Stimulated activated CD4-positive, alpha-beta T cell treated with anti-CD3 and anti-CD28 coated beads, Interleukin-12 subunit alpha, Interleukin-12 subunit beta, amount 100 ng/mL, for 48 hours (primary cell): ENCODE results near the gene CSK.

Experiments used
- DNase-seq, 3 donors: peaks; one replicate each; pipeline ENCODE4 v3.0.0-alpha.2; 2020; ENCODE audit warnings: low read depth in 2 of 3, low spot score in 1 of 3

CSK gene

DNA sequence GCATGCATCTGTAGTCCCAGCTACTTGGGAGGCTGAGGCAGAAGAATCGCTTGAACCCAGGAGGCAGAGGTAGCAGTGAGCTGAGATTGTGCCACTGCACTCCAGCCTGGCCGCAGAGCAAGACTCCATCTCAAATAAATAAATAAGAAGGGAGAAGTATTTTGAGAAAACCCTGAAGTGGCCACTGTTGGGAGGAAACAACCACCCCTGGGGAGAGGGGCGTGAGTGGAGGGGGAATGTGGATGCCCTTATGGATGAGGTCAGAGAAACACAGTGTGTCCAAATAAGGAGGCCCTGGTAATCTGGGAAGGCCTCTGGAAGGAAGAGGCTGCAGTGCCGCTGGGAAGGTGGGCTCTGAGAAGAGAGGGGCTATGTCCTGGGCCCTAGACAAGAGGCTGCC, 40.4 kb downstream of the CSK start:
- no peak for DNase-seq

GRCh38 chr15:74823324-74823723, 41.4 kb downstream of the CSK start:
- DNase-seq, result no peak

- no peak for DNase-seq
Observed at GRCh38 chr15:74824976-74825375, 43.1 kb downstream of the CSK start.

GRCh38 chr15:74825866-74826265, 44.0 kb downstream of the CSK start:
- no peak for DNase-seq

- peak in 1 of 3 donors; percentile 35 for DNase-seq
Observed at GRCh38 chr15:74826364-74826819, 44.5 kb downstream of the CSK start, which contains the start of gene CPLX3. TSS of gene CPLX3 (plus strand) at chr15:74826627. CDS start at chr15:74826704, 77 bp downstream.

- no peak for DNase-seq
Observed at GRCh38 chr15:74826921-74827320, 45.0 kb downstream of the CSK start.

- DNase-seq, result no peak
Observed at GRCh38 chr15:74827614-74828013, 45.7 kb downstream of the CSK start.

- DNase-seq, result no peak
Observed at GRCh38 chr15:74828835-74829234, 47.0 kb downstream of the CSK start.

GRCh38 chr15:74829486-74829885, 47.6 kb downstream of the CSK start:
- DNase-seq, result no peak

GRCh38 chr15:74829991-74830390, 48.1 kb downstream of the CSK start:
- no peak for DNase-seq

DNA sequence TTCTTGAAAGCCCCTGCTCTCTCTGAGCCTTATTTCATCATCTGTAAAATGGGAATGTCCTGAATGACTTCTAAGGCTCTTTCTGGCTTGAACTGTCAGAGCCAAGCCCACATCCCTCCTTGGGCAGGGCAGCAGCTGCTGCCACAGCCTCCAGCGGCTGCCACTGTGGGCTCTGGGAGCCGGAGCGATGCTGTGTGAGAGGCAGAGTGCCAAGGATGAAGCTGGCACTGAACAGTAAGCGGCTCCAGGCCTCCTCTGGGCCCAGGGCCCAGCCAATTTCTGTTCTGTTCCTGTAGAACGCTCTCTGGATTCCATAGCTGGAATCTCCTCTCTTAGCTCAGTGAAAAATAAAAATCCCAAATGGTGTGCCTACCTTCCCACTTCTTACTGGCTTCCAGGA, 49.0 kb downstream of the CSK start:
- no peak for DNase-seq

GRCh38 chr15:74831813-74832495, 50.1 kb downstream of the CSK start:
- DNase-seq, result no peak

- no peak for DNase-seq
Observed at GRCh38 chr15:74832826-74833225, 50.9 kb downstream of the CSK start.

- no peak for DNase-seq
Observed at GRCh38 chr15:74833376-74834107, 51.7 kb downstream of the CSK start.

DNA sequence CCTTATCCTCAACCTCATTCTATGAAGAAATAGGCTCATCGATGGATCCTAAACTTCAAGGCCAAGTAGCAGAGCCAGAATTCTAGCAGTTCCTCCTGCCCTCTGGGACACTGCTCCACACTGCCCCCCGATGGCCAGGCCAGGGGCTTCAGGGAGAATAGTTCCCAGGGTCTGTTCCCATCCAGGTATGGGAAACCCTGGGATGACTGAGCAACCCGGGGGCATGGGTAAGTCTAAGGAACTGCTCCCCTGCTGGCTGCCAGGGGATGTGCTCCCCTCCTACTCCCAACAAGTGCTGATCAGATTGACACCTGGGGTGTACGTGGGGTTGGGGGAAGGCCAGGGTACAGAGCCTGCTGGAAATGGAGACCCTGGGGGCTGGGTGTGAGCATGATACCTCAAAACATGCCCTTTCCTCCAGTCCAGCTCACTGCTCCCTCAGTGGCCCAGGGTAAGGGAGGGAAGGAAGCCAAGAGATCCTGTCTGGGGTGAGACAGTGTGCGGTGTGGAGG, 53.5 kb downstream of the CSK start:
- peak; percentile 31 to 51 (median 45) for DNase-seq

GRCh38 chr15:74836846-74837245, 55.0 kb downstream of the CSK start:
- no peak for DNase-seq

- no peak for DNase-seq
Observed at GRCh38 chr15:74837482-74838136, 55.7 kb downstream of the CSK start.

- DNase-seq, result no peak
Observed at GRCh38 chr15:74838137-74838516, 56.2 kb downstream of the CSK start.

DNA sequence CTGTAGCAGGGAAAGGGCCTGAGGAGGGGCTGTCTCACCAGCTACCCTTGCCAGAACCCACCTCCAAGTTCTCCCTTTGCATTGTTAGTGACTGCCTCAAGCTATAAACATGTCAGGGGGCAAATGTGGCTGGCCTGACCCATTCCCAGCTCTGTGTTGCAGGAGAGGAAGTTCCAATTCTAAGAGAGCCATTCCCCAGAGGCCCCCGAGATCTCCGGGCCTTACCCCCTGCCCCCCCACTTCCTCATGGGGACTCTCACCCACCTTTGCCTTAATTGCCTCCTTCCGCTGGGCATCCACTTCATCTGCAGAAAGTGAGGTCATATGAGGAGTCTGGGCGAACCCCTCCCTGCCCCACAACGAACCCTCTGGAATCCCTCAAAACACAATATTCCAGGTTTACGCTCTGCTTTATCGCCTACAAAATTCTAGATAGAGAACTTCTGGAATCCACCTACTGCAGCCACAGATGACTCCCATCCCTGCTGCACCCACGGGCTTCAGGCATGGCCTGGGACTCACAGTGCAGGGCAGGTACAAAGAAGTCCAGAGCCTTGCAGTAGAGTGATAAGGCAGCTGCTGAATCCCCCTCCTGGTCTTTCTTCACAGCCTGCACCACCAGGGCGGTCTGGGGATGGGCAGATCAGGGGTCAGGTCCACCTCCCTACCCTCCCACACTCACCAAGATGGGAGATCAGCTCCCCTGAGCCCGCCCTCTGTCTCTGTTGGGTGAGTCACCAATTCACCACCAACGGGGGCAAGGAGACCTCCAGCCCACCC, 57.1 kb downstream of the CSK start:
- no peak for DNase-seq

- DNase-seq, result no peak
Observed at GRCh38 chr15:74839526-74840395, 57.9 kb downstream of the CSK start.
